GM18508 (cell line): ENCODE measurements around the gene PARP15.
"Not testable (repeated sequence)": the region's sequence is repeated elsewhere in the genome, so short reads cannot be mapped to it uniquely, and the experiment has no call there.

Experiments used
- ATAC-seq: cut with Tn5 transposase; IDR thresholded peaks from one replicate; pipeline ENCODE4 v1.9.1; 2021; ENCODE audit warnings: moderate number of reproducible peaks; ENCODE audit not compliant: insufficient read depth, unreplicated experiment

The PARP15 gene

DNA sequence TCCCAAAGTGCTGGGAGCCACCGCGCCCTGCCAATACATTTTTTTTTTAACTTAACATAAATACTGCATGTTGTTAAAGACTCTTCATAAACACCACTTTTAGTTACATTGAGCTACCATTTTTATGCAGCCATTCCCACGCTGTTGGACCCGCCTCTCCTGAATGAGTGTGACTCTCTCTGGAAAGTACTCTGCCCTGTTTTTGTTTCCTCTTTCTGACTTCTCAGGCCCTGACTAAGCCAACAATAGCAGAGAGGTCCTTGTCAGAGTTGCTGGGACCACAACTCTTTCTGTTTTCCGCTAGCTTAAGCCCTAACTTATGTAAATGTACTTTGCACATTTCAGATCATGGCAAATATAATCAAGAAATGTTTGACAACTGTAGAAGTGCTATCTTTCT lies 35.2 kb downstream of the PARP15 start:
- ATAC-seq, result no peak

DNA sequence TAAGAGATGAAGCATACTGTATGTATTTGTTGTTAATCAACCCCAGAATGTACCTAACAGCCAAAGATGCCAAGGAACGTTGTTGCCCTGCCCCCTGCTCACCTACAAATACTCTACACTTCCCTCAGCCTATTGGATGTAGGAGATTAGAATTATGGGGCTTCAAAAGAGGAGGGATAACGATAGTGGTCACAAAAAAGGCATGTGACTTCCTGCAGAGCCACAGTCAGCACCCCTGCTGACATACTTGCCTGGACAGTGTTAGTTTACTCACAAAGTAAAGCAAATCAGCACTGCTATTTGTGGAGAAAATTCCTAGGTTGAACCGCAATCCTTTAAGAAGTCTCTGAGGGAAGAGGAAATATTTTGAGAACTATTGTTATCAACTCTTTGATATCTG lies 37.9 kb downstream of the PARP15 start:
- no peak for ATAC-seq

DNA sequence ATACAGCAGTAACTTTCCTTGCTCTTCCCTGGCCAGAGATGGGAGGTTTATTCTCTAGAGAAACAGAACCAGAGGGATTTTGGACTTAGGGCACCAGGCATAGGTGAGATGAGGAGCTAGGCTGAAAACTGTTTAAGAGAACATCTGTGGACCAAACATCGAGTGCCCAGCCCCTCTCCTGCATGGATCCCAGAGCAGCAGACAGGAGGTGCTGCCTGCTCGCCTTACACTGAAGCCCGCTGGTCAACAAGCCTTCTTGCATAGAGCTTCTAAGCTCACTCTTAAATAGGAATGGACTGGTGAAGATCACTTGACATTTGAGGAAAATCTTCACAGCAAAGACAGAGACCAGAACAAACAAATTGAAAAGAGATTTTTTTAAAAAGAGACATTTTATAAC lies 41.2 kb downstream of the PARP15 start:
- ATAC-seq, result no peak

DNA sequence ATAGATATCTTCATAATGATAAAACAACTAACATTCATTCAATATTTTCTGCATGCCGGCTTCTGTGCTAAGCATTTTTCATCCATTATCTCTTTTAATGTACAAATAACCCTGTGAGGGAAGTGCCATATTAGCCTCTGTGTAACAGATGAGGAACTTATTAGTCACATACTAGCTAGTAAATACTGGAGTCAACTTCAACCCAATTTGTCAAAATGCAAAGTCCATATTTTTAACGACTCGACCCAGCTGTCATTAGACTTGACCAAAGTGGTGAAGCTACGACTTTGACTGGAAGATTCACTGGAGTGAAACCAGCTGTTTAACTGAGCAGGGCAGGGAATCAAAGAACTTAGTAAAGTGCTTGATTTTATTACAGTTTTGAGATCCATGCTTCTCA lies 41.6 kb downstream of the PARP15 start:
- ATAC-seq, result no peak

DNA sequence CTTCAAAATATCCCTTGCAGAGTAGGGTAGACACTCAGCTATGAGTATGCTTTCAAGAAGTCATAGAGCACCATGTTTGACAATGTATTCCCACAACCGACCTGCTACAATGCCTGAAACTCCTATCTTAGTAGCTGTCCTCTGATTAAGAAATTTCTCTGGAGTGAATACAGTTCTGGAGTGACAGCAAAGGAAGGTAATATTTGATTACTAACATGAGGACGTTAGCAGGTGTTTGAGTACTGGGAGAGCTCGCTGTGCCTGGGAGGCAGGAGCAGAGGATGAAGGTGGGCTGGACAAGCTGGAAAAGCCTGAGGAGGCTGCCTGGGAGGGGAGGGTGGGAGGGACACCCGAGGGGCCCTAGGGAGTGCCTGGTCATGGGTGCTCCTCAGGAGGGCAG lies 42.9 kb downstream of the PARP15 start:
- no peak for ATAC-seq

DNA sequence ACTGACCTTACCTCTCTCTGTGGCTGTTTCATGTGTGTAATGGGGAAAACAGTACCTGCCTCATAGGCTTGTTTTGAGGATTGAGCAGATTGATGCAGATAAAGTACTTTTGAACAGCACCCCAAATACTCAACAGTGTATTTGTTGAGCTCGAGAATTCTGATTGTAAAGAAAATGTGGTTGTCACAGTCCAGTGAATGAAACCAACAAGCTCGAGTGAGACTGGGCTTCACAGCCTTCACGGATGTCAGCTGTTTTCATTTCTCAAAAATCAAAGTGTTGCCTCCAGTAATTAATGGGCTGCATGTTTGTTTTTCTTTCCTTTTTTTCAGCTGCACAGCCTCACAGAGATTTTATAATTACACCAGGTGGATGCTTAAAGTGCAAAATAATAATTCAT lies 43.7 kb downstream of the PARP15 start:
- ATAC-seq, result no peak

DNA sequence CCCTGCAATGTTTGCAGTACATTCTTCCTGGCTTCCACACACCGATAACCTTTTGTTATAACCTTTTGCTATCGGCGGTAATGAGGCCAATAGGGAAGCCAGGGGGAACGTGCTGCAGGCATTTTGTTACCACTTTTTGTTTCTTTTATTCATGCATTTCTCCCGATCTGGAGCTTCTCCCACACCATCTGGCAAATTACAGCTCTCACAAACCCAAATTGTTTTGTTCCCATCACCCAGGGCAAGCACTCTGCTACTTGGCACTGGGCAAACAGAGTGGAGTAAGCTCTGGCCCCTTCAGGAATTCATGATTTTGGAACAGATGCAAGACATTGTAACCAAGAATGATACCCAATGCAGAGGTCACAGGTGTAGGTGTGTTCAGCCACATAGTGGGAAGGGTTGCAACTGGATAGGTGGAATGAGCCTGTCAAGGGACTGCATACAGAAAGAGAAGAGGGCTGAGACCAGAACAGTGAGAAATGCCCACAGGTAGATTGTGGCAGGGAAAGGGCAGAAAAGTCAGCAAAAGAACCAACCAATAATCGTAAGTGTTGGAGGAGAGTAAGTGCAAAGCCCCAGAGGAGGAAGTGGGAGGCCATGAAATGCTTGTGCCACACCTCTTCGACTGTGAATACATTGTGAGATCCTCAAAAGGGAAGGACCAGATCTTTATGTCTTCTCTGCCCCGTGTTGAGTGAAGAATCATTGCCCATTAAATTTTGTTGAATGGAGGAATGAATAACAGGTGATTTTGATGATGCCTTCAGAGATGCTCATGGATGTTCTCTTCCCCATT lies 45.8 kb downstream of the PARP15 start:
- ATAC-seq, result no peak

DNA sequence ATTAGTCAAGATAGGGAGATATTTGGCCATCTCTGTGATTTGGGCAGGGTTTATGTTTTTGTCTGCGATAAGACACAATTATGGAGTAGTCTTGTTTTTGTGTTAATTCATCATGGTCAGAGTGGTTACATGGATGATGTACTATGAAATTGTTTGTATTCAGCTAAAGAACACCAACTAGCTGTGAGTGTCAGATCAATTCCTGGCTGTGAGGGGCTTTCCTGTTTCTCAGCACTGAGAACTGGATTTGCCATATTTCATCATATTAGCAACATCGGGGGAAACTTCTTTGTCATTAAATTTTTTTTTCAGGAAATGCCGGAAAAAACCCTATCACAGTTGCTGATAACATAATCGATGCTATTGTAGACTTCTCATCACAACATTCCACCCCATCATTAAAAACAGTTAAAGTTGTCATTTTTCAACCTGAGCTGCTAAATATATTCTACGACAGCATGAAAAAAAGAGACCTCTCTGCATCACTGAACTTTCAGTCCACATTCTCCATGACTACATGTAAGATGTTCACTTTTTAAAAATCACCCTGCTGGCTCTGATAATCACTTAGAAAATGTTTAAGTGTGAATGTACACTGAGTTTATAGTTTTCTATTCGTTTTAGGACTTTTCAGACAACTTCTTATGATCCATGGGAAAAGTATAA lies 49.2 kb downstream of the PARP15 start:
- no peak for ATAC-seq

DNA sequence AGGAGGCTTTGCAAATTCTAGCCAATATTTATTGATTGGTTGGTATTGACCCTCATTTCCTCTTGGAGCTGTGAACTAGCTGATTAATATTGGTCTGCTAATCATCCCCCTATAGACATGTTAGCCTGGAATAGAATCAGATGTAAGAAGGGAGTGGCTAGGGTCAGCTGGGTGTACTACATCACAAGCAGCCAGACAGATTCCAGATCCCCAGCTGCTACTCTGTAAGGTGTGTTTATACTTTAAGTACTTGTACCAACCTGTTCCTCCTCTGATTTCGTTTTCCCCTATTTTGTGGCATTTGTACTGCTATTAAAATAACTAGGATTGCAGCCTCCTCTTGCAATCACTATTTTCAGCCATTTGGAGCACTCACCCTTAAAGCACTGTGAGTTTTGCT lies 49.9 kb downstream of the PARP15 start:
- no peak for ATAC-seq

DNA sequence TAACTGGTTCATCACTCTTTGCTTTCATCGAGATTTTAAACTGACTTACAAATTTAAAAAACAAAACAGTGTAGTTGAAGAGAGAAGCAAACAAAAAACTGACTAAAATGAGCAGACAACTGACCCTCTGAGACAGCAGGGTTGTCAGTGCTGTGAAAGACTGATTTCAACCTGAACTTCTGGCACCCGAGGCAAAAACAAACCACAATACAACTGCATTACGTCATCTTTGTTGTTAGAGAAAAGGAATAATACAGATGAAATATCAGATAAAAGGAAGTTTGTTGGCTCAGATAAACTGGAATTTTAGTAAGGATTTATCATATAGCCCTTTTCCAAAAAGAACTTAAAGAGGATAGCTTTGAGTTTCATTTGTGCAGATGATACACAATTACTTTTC lies 51.1 kb downstream of the PARP15 start:
- no peak for ATAC-seq

DNA sequence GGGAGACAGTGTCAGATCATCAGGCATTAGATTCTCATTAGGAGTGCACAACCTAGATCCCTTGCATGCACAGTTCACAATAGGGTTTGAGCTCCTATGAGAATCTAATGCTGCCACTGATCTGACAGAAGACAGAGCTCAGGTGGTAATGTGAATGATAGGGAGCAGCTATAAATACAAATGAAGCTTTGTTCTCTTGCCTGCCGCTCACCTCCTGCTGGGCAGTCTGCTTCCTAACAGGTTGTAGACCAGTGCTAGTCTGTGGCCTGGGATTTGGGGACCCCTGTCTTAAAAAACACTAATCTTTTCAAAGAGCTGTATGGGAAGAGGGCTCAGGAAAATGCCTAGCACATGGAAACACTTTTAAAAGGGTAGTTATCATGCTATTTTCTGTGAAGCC lies 52.3 kb downstream of the PARP15 start:
- ATAC-seq, result no peak

DNA sequence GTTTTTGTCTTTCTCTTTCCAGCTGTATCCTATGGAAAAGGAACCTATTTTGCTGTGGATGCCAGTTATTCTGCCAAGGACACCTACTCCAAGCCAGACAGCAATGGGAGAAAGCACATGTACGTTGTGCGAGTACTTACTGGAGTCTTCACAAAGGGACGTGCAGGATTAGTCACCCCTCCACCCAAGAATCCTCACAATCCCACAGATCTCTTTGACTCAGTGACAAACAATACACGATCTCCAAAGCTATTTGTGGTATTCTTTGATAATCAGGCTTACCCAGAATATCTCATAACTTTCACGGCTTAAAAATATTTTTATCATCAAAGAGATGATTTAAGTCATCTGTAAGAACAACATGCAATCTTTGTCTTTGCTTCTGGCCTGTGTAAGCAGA lies 58.3 kb downstream of the PARP15 start:
- no peak for ATAC-seq

DNA sequence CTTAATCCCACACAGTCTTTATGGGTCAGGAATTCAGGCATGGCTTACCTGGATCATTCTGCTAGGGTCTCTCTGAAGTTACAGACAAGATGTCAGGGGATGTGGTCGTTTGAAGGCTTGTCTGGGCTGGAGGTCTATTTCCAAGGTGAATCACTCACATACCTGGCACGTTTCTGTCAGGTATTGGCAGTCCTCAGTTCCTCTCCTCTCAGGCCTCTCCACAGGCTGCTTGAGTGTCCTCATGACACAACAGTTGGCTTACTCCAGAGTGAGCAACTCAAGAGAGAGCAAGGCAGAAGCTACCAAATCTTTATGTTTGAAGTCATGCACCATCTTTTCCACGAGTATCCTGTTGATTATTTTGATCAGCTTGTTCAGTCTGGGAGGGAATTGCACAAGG lies 59.2 kb downstream of the PARP15 start:
- ATAC-seq, result no peak

DNA sequence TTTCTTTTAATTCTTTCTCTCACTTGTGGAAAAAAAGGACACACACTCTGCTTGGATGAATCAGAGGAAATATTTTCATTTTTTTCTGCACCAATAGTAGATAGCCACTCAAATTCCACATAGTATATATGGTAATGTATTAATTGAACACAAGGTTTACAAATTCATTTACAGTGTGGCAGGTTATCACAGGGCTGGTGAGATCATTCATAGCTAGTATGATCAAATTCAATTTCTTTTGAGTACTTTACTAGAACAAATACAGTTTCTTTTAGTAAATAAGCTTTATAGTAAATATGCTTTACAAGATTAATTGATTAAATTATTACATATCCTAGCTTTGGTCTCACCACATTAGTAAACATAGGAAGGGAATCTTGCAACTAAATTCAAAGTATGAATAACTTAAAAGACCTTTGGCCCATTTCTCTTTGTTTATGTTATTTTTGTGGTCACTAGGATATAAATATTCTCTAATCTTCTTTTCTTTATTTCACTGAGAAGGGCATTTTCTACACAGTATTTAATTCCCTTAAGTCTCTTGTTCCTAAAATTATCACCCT lies 63.1 kb downstream of the PARP15 start:
- no peak for ATAC-seq

DNA sequence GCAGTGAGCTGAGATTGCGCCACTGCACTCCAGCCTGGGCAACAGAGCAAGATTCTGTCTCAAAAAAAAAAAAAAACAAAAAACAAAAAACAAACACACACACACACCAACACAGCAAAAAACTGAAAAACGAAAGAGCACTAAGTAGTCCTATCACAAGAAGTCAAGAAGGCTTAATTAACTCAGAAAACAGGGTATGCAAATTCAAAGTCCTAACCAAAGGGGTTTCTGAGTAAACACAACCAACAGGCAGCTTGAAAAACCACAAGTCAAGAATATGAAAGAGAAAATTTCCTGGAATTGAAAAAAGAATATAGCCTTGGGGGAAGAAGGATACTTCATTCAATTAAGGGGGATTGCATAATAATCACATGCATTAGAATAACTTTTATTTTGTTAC lies 65.5 kb downstream of the PARP15 start:
- peak; percentile 50 for ATAC-seq

DNA sequence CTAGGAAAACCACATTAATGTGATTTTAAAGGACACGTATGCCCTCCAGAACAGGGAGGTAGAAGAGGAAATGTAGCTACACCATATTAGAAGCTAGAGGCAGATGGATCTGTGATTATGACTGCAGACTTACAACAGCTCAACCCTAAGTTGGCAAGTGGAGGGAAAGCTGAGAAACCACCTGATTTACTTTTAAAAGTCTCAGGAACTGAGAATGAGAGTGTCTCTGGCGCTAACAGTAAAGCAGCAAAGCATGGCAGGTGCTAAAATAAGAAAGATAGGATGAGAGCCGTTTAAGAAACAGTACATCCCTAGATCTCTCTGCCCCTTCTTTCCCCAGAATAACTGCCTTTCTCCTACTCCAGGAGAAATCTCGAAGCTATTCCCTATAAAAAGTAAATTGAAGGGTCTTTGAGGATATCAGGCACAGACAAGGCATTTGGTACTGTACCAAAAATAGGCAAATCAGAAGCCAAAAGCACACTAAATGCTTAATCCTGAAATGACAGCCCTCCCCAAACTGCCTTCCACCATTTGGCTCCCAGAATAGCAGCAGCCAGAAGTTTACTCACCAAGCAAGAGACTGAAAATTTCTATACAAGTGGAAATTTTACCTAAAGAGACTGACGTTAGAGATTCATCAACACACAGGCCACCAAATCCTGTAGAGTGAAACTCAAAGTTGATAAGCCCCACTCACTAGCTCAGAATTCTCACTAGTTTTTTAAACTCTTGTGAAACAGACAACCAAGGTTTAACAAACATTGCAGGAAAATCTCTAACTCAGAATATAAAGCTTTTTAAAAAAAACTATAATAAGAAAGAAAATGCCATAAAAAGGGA lies 68.9 kb downstream of the PARP15 start:
- ATAC-seq, result no peak

DNA sequence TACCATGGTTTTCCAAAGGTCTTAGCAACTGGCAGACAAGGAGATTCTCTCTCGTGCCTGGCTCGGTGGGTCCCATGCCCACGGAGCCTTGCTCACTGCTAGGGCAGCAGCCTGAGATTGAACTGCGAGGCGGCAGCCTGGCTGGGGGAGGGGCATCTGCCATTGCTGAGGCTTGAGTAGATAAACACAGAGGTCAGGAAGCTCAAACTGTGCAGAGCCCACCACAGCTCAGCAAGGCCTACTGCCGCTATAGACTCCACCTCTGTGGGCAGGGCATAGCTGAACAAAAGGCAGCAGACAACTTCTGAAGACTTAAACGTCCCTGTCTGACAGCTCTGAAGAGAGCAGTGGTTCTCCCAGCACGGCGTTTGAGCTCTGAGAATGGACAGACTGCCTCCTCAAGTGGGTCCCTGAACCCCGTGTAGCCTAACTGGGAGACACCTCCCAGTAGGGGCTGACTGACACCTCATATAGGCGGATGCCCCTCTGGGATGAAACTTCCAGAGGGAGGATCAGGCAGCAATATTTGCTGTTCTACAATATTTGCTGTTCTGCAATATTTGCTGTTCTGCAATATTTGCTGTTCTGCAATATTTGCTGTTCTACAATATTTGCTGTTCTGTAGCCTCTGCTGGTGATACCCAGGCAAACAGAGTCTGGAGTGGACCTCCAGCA lies 73.9 kb downstream of the PARP15 start:
- not testable (repeated sequence) for ATAC-seq

DNA sequence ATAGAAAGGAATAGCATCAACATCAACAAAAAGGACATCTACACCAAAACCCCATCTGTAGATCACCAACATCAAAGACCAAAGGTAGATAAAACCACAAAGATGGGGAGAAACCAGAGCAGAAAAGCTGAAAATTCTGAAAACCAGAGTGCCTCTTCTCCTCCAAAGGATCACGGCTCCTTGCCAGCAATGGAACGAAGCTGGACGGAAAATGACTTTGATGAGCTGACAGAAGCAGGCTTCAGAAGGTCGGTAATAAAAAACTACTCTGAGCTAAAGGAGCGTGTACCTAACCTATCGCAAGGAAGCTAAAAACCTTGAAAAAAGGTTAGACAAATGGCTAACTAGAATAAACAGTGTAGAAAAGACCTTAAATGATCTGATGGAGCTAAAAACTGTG lies 74.5 kb downstream of the PARP15 start:
- not testable (repeated sequence) for ATAC-seq

DNA sequence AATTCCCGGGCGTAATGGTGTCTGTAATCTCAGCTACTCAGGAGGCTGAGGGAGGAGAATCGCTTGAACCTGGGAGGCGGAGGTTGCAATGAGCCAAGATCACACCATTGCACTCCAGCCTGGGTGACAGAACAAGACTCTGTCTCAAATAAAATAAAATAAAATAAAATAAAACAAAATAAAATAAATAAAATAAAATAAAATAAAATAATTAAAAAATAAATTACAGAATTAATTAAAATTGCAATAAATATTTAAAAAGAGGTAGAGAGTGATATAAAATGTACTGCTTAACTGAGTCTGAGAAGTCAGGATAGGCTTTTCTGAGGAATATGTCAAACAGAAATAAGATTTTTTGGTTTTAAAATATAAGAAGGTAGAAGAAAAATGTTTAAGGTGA lies 80.9 kb downstream of the PARP15 start:
- ATAC-seq, result not testable (repeated sequence)

DNA sequence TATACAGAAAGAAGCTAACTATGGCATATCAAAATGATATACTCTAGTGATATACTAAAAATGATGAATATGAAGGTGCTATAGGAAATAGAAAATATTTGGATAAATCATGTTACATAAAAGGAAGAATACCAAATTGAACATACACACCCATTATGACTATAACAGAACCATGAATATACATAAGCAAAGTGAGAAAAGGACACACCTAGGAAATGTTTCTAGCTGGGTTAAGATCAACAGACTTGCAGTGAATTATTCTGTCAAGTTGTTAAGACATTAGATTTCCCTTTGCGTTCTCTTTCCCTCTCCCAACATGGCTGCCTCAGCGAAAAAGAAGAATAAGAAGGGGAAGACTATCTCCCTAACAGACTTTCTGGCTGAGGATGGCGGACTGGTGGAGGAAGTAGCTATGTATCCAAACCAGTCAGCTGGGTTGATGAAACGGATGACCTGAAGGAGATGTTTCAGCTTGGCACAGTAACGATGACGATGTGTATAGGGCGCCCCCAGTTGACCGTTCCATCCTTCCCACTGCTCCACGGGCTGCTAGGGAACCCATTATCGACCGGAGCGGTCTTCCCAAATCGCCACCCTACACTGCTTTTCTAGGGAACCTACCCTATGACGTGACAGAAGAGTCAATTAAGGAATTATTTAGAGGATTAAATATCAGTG lies 83.0 kb downstream of the PARP15 start:
- no peak for ATAC-seq
